Thymus (tissue), 11 donors: ENCODE data around the gene IRF4. TPM values are rescaled to one million over a fixed set of nuclear protein-coding genes. Genes with fewer than 3 reads are reported as not detected.

ENCODE experiments used
- DNase-seq, 9 donors: peaks; one replicate each; pipeline ENCODE4 v3.0.0-alpha.2; 2013; ENCODE audit warnings: low spot score in 9 of 9, low read depth in 6 of 9, missing footprints in 1 of 9
- H3K27ac ChIP-seq, 2 donors: one replicate each; pipeline ENCODE4 v1.5.1; 2013; ENCODE audit warnings: control low read depth in 1 of 2, low read depth in 1 of 2, low read length in 1 of 2, mild to moderate bottlenecking in 1 of 2, moderate library complexity in 1 of 2
- H3K27me3 ChIP-seq, 2 donors: one replicate each; pipeline ENCODE4 v1.5.1; 2013; ENCODE audit warnings: low read length in 1 of 2; ENCODE audit not compliant: control insufficient read depth in 2 of 2, insufficient read depth in 1 of 2
- H3K36me3 ChIP-seq, 2 donors: one replicate each; pipeline ENCODE4 v1.5.1; 2013; ENCODE audit warnings: low read length in 1 of 2, mild to moderate bottlenecking in 1 of 2, moderate library complexity in 1 of 2; ENCODE audit not compliant: control insufficient read depth in 2 of 2, insufficient read depth in 2 of 2
- H3K4me1 ChIP-seq, 2 donors: one replicate each; pipeline ENCODE4 v1.5.1; 2013; ENCODE audit warnings: low read length in 2 of 2; ENCODE audit not compliant: control insufficient read depth in 2 of 2, insufficient read depth in 2 of 2
- H3K4me3 ChIP-seq, 2 donors: one replicate each; pipeline ENCODE4 v1.5.1; 2013; ENCODE audit warnings: low read length in 2 of 2, control low read depth in 1 of 2, mild to moderate bottlenecking in 1 of 2
- H3K9me3 ChIP-seq, 2 donors: one replicate each; pipeline ENCODE4 v1.5.1; 2013; ENCODE audit warnings: low read length in 1 of 2, mild to moderate bottlenecking in 1 of 2; ENCODE audit not compliant: control insufficient read depth in 2 of 2, insufficient read depth in 1 of 2
- WGBS: extraction: QIAGEN DNeasy Blood & Tissue Kit; methylation state at CpG from one replicate; pipeline ENCODE4 v1.1.7; 2013; 5-methylcytosine and 5-hydroxymethylcytosine counted together
- polyA plus RNA-seq: library from polyadenylated mRNA; stranded (reverse); fragments of 200-250 nt; gene quantifications from one replicate; pipeline ENCODE4 v1.2.3, GENCODE V29; 2013
- total RNA-seq: library from RNA; stranded (reverse); fragments of 120-200 nt; gene quantifications from one replicate; pipeline ENCODE4 v1.2.4, GENCODE V29; 2013
- donor health status: healthy.

The IRF4 gene
- total and polyA plus RNA-seq, 2 donors: 7.5 to 7.6 TPM

DNA sequence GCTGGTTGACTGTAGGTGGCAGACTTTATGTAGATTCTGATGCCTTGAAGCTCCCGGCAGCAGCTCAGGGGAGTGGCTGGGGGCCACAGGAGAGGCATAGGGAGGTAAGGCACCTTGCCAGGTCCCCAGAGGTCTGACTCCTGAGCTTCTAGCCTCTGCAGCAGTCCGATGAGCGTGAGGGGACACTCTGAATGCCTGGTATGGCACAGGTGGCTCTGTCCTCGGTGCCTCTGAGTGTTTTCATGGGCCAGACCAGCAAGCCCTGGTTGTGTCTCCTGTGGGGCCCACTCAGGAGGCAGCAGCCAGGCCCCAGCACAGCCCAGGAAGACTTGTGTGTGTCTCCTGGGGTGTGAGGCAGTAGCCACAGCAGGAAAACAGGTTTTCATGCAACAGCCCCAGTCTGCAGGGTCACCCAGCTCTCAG, 39.7 kb upstream of the IRF4 start:
- peaks cover 0 to 4% of the 10 kb centered on the region in 2 donors for H3K36me3 ChIP-seq
- H3K9me3 ChIP-seq: peaks cover 0 to 36% of the 10 kb centered on the region in 2 donors
- H3K4me1 ChIP-seq: peaks cover 0 to 3% of the 10 kb centered on the region in 2 donors
- no peak overlapping the region for H3K4me3 ChIP-seq
- no peaks in the 10 kb centered on the region for H3K27me3 ChIP-seq
- no peak overlapping the region for H3K27ac ChIP-seq
- WGBS: 91% methylated on average over 4 of the region's 4 CpGs
- DNase-seq: no peak

GRCh38 chr6:352474-352873, 39.1 kb upstream of the IRF4 start:
- no peak overlapping the region for H3K4me3 ChIP-seq
- H3K27me3 ChIP-seq: no peaks in the 10 kb centered on the region
- no peak for DNase-seq
- no peak overlapping the region for H3K27ac ChIP-seq
- H3K9me3 ChIP-seq: peaks cover 0 to 41% of the 10 kb centered on the region in 2 donors
- H3K36me3 ChIP-seq: peaks cover 0 to 4% of the 10 kb centered on the region in 2 donors
- 96% methylated on average over 5 of the region's 5 CpGs for WGBS
- peaks cover 0 to 7% of the 10 kb centered on the region in 2 donors for H3K4me1 ChIP-seq

DNA sequence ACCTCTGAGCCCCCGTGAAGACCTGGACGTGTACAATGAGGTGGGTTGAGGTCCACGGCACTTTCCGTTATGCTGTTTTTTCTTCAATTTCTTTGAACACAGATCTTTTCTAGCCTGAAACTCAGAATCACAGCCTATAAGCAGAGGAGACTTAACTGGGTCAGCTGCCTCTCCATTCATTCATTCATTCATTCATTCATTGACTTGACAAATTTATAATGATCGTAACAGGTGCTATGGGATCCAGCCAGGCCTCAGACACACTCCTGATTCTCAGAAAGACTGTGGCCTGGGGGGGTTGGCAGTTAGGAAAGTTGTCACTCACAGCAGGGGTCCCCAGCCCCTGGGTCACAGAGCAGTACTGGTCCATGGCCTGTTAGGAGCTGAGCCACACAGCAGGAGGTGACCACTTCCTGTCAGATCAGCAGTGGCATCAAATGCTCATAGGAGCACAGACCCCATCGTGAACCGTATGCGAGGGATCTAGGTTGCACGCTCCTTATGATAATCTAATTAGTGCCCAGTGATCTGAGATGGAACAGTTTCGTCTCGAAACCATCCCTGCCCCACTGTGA, 38.6 kb upstream of the IRF4 start:
- no peaks in the 10 kb centered on the region for H3K27me3 ChIP-seq
- H3K4me1 ChIP-seq: peaks cover 0 to 8% of the 10 kb centered on the region in 2 donors
- H3K4me3 ChIP-seq: no peak overlapping the region
- no peak overlapping the region for H3K27ac ChIP-seq
- no peak for DNase-seq
- H3K9me3 ChIP-seq: peaks cover 0 to 40% of the 10 kb centered on the region in 2 donors
- 85% methylated on average over 11 of the region's 11 CpGs for WGBS
- H3K36me3 ChIP-seq: peaks cover 0 to 4% of the 10 kb centered on the region in 2 donors

GRCh38 chr6:353642-354614, 37.6 kb upstream of the IRF4 start:
- H3K9me3 ChIP-seq: peaks cover 0 to 38% of the 10 kb centered on the region in 2 donors
- no peak overlapping the region for H3K27ac ChIP-seq
- no peak overlapping the region for H3K4me3 ChIP-seq
- peaks cover 0 to 8% of the 10 kb centered on the region in 2 donors for H3K4me1 ChIP-seq
- no peak for DNase-seq
- H3K36me3 ChIP-seq: peaks cover 0 to 4% of the 10 kb centered on the region in 2 donors
- H3K27me3 ChIP-seq: no peaks in the 10 kb centered on the region
- 95% methylated on average over 18 of the region's 18 CpGs for WGBS

- Histone ChIP-seq H3K9me3 (peaks cover 0 to 29% of the 10 kb centered on the region in 2 donors), H3K27ac (no peak overlapping the region), H3K27me3 (no peaks in the 10 kb centered on the region), H3K36me3 (peaks cover 0 to 4% of the 10 kb centered on the region in 2 donors), H3K4me1 (peaks cover 0 to 8% of the 10 kb centered on the region in 2 donors), H3K4me3 (no peak overlapping the region)
- DNase-seq: no peak
- WGBS: 95% methylated on average over 15 of the region's 15 CpGs
Measured at GRCh38 chr6:354631-355280, 36.8 kb upstream of the IRF4 start.

GRCh38 chr6:355373-356208, 36.0 kb upstream of the IRF4 start:
- Histone ChIP-seq H3K36me3 (peaks cover 0 to 4% of the 10 kb centered on the region in 2 donors), H3K9me3 (peaks cover 0 to 30% of the 10 kb centered on the region in 2 donors), H3K27me3 (no peaks in the 10 kb centered on the region), H3K27ac (peak overlapping the region in 1 of 2 donors; percentile 28), H3K4me1 (peaks cover 0 to 8% of the 10 kb centered on the region in 2 donors), H3K4me3 (no peak overlapping the region)
- 90% methylated on average over 9 of the region's 9 CpGs for WGBS
- no peak for DNase-seq

- DNase-seq: no peak
- H3K4me3 ChIP-seq: no peak overlapping the region
- WGBS: 82% methylated on average over 11 of the region's 11 CpGs
- H3K9me3 ChIP-seq: peaks cover 0 to 37% of the 10 kb centered on the region in 2 donors
- no peaks in the 10 kb centered on the region for H3K27me3 ChIP-seq
- no peak overlapping the region for H3K27ac ChIP-seq
- peaks cover 0 to 13% of the 10 kb centered on the region in 2 donors for H3K4me1 ChIP-seq
- H3K36me3 ChIP-seq: peaks cover 0 to 4% of the 10 kb centered on the region in 2 donors
Measured at GRCh38 chr6:356828-357251, 34.7 kb upstream of the IRF4 start.

DNA sequence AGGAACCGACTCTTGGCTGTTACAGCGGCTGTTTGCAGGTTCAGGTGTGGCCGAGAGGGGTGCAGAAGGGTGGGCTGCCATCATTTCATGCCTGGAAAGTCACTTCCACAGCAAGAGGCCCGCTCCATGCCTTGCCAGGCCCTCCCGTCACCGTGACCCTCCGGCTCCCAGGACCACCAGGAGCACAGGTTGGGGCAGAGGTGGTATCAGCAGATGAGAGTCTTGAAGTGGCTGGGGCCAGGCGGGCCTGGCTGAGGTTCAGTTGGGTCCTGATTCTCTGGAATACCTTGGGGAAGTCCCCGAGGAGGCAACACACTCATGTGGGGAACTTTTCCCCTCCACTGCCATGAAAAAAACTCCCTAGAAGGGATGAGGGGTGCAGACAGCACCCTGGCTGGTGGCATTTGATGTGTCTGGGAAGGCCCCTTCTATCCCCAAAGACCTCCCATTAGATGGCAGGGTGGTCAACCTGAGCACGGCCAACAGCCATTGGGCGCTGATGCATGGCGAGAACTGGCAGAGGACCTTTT, 34.2 kb upstream of the IRF4 start:
- DNase-seq: no peak
- H3K36me3 ChIP-seq: peaks cover 0 to 4% of the 10 kb centered on the region in 2 donors
- WGBS: 94% methylated on average over 12 of the region's 12 CpGs
- peaks cover 0 to 33% of the 10 kb centered on the region in 2 donors for H3K9me3 ChIP-seq
- H3K27me3 ChIP-seq: no peaks in the 10 kb centered on the region
- H3K4me1 ChIP-seq: peaks cover 0 to 13% of the 10 kb centered on the region in 2 donors
- no peak overlapping the region for H3K4me3 ChIP-seq
- H3K27ac ChIP-seq: no peak overlapping the region
